Dermis microvascular lymphatic vessel endothelial cell (primary cell): ENCODE data around the gene SLC51B. TPM values are rescaled to one million over a fixed set of nuclear protein-coding genes. Genes with fewer than 3 reads are reported as not detected.
"Not testable (repeated sequence)": the region's sequence is repeated elsewhere in the genome, so short reads cannot be mapped to it uniquely, and the experiment has no call there.

ENCODE experiments used
- DNase-seq, 2 donors: peaks; one replicate each; pipeline versions ENCODE4 v3.0.0 to v3.0.0-alpha.2; 2010; ENCODE audit warnings: low read depth in 2 of 2
- total RNA-seq: library from RNA; depleted of rRNA; stranded (reverse); fragments of >200 nt; gene quantifications from 2 replicates; pipeline ENCODE4 v1.2.1, GENCODE V29; 2014

Gene SLC51B
- not detected in 2 replicates for total RNA-seq

DNA sequence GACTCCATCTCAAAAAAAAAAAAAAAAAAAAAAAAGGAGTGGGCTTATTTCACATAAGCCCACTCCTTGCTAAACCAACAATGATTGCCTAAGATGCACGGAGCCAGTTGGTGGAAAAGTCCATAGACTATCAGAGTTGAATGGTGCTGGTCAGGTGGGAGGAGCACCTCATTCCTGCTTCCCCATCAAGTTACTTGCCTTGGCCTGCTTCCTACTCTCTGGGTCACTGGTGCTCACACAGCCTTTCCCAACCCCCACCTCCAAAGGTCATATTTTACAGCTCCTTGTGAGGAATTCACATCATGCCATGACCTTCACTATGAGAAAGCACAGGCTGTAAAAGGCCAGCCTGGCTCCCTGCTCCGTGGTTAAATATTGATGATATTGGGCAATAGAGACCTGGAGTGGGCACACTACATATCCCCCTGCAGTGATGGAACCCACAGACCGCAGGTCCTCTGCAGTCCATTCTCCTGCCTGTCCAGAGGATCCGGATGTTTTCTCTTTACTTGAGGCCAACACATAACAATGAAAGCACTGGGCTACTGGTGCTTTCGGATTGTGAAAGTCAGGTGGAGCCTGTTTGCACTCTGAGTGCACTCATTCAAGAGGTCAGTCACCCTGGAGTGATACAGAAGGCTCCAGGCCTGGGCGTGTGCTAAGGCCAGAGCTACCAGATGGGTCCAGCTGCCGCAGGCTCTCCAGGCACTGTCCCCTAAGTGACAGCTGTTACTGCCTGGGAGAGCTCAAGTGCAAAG is at the start of gene SLC51B:
TSS of gene SLC51B (plus strand) at position 664 of the 758 bp plus-strand sequence. CDS start 4,618 bp downstream, outside the sequence.
- DNase-seq, result no peak

DNA sequence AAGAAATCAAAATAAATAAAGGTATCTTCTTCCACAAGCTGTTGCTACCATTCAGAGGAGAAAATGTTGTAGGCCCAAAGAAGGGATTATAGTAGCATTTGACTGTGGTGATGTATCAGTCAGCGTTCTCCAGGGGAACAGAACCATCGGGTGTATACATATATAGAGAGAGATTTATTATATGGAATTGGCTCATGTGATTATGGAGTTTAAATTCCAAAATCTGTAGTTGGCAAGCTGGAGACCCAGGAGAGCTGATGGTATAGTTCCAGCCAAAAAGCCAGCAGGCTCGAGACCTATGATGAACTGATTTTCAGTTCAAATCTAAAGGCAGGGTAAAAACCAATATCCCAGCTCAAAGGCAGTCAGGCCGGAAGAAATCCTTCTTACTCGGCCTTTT is 48.1 kb upstream of the SLC51B start:
- DNase-seq, result no peak

DNA sequence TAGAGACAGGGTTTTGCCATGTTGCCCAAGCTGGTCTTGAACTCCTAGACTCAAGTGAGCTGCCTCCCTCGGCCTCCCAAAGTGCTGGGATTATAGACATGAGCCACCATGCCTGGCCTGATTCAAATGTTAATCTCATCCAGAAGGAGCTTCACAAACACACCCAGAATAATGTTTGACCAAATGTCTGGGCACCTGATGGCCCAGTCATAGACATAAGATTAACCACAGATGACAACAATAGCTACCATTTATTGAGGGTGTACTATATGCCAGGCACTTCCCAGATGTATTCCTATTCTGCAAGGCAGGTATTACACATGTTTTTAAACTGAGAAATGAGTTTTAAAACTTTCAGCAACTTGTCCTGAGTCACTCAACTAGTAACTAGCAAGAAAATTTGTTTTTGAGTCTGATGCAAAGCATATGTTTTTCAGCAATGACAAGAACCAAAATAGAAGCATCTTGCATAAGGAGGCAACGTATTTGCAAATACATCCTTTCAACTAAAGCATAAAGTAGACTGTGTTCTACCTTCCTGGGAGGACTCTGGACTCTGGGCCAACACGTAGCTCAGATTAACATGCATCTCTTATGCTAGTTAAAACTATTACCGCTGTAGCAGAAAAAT is 47.3 kb upstream of the SLC51B start:
- DNase-seq, result no peak

DNA sequence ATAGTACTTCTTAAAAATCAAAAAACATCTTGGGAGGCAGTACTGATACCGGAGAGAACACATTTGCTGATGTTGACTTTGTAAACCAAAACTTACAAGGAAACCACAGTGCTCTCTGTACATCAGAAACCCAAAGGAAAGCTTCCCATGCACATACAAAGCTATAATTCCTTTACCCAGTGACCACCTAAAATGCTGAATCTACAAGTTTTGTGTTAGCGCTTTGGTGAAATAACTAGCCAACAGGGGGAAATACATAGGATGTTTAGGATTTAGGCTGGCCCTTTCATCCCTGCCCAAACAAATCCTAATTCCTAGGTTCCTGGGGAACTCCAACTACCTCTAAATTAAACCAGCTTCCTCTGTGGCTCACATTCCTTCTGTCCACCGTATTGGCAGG is 40.2 kb upstream of the SLC51B start:
- DNase-seq, result no peak

DNA sequence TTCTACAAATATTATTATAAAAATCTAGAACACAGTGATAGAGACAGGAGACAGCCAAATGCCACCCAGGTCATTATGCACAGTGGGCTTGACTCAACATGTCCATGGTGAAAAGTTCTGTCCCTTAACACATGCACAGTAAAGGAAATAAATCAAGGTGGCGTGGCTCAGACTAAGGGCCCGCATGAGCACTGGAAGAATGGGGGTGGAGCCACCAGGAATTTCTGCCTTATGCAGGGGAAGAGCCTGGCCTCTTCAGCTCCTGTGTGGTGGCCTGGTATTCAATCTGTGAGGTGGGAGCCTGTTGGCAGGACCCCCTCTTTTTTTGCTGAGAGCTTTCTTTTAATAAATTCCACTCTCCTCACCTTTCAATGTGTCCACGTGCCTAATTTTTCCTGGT is 38.3 kb upstream of the SLC51B start:
- DNase-seq, result no peak

DNA sequence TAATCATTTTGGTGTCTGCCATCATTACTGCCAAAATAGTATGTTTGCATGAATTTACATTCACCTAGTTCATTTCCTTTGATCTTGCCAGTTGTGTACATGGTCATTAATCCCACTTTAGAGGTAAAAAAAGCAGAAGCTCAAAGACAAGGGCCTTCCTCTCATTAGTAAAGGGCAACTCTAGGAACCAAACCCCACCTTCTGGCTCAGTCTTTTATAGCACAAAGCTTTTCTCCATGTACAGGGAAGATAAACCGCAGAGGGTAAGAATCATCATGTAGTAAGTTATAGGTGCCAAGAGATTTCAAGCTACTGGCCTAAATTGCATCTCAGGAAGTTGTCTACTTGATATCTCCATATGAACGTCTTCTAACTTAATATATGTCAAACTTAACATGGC is 36.2 kb upstream of the SLC51B start:
- DNase-seq, result no peak

DNA sequence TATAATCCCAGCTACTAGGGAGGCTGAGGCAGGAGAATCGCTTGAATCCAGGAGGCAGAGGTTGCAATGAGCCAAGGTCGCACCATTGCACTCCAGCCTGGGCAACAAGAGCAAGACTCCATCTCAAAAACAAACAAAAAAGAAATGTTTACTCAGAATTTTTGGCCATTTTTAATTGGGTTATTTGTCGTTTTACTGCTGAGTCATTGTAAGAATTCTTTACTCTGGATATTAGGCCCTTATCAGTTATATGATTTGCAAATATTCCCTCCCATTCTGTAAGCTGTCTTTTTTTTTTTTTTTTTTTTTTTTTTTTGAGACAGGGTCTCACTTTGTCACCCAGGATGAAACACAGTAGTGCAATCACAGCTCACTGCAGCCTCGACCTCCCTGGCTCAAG is 34.0 kb upstream of the SLC51B start:
- DNase-seq, result not testable (repeated sequence)

DNA sequence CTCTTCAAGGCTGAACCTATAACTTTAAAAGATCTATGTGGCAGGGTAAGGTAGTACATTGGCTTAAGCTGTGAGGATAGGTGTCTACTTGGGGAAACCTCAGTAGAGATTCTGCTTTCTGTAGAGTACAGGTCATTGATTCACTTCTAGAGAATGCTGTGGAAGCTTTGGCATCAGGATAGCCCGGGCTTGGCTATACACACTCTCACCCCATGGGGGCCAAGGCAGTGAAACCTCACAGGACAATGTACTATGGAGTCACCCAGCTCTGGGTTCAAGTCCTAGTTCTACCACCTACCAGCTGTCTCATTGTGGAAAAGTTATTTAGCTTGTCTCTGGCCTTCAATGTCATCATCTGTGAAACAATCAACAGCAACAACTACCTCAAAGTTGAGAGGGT is 24.8 kb upstream of the SLC51B start:
- no peak for DNase-seq

DNA sequence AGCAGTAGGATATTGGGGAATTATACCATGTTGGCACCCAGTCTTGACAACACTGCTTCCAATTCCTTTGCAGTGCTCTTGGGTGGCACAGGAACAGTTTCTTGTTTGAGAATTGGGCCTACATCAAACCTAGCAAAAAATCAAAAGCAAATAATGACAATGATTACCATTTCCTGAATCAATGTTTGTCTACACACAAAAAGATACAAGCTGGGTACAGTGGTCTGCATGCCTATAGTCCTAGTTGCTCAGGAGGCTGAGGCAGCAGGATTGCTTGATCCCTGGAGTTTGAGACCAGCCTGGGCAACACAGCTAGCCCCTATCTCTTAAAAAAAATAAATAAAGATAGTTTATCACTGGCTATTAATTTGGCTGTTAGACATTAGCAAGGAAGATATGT is 23.7 kb upstream of the SLC51B start:
- DNase-seq, result no peak

DNA sequence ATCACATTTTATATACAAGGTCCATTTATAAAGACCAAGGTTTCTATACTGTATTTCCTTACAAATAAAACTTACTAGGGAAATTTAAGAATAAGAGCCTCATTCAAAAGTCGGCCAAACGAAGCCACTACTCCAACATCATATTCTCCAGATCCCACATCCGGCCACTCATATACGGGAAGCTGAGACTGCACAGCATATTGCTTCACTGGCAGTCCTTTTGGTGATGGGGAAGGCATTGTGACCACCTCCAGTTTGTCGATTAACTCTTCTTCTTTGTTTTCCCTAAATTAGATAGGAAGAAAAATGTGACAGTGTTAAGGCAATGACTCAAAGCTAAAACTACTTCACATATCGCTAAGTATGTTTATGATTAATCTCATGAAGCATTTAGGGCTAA is 18.4 kb upstream of the SLC51B start:
- no peak for DNase-seq

DNA sequence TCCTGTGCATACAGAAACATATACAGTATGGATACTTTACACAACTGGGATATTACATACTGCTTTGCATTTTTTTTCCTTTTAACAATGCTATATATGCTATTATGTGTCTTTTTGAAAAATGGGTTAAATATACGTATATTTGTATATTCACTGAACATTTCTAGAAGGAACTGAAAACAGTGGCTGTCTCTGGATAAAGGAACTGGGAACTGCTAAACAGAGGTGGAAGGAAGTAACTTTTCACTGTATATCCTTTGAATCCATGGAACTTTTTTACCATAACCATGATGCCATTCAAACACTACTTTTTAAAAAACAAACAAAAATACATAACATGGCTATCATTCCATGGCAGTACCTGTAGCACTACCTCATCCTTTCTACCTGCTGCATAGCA is 17.6 kb upstream of the SLC51B start:
- no peak for DNase-seq

DNA sequence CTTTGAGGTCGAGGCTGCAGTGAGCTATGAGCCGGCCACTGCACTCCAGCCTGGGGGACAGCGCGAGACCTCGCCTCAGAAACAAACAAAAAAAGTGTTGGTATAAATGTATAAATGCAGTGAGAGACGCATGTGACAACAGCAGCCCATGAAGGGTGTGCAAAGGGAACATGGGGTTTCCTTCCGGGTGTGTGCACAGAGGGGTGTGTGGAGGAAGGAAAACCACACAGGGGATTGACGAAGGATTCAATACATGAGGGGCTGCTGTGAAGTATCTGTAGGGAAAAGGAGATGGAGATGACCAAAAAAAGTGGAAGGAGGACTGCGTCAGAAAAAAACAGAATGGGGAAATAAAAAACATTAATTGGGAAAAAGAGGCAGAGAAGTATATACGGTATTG is 16.8 kb upstream of the SLC51B start:
- DNase-seq, result no peak

DNA sequence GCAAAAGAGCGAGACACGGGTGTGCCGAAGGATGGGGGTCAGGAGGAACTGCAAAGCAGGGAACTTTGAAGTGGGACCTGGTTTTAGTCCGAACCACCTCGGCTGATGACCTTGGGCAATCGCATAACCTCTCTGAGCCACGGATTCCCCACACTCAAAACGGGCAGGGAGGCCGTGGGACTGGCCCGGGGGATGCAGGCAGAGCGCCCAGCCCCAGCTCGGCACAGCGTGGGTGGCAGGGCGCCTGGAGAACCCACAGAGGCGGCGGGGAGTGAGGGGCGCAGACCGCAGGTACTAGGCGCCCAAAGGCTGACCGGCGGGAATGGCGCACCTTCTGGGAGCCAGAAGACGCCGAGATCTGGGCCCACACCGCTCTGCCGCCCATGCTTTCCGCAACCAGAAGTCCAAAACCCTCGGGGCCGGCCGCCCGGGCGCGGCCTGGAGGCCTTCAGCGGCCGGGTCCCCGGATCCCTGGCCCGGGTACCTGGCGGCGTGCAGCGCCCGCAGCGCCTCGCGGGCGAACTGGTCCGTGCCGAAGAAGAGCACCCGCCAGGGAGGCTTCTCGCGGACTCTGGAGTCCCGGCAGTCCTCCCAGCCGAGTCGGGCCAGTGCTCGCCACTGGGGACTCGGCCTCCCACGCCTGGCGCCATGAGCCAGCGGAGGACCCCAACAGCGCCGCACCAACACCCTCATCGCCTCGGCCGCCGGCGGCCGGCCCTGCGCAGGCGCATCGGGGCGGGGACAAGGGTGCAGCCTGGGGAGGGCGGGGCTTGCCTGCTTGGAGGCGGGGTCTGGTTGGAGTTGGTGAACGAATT is 16.1 kb upstream of the SLC51B start, which contains the start of gene MTFMT:
TSS of gene MTFMT (minus strand) at position 719 of the 815 bp plus-strand sequence. CDS start at position 693, 26 bp downstream.
- DNase-seq, result peak; percentile 48 to 83

DNA sequence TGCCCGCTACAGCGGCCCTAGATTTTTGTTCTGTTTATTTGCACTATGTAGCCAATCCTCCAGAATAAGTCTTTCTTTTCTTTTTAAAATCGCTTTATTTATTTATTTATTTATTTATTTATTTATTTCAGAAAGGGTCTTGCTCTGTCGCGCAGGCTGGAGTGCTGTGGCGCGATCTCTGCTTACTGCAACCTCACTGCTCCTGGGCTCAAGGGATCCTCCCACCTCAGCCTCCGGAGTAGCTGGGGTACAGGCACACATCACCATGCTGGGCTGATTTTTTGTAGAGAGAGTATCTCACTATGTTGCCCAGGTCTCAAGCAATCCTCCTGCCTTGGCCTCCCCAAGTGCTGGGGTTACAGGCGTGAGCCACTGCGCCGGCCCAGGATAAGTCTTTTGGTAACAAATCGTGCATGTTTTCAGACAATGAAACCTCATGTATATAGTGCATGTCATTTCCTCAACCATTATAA is 15.4 kb upstream of the SLC51B start:
- no peak for DNase-seq

DNA sequence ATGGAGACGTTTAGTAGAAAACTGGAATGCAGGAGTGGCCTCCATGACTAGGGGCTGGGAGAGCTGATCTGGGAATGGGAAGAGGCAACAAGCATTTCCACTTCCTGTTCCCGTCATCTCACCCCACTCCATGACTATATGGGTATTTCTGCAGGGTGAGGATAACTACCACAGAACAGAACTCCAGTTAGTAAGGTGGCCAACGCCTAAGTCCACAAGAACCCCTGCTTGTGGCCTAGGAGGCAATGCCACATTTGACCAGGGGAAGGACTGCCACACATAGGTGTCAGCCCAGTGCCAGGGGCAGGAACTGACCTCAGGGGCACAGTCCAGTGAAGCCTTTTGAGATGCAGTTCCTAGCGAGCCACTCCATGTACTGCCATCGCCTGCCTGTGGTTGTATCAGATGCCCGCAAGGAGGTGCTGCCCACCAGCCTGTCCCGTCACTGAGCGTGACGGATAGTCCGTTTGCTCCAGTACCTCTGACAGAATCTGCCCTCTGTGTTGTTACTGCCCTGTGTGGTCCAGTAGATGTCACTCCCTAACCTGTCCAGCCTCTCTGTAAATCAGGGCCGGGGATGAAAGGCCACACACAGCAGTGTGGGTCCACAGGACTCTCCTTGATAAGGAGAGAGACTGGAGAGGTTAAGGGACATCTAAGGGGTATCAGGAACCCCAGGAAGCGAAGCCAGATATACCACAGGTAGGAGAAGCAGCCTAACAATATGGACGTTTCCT is 12.2 kb upstream of the SLC51B start:
- peak; percentile 73 to 85 for DNase-seq

DNA sequence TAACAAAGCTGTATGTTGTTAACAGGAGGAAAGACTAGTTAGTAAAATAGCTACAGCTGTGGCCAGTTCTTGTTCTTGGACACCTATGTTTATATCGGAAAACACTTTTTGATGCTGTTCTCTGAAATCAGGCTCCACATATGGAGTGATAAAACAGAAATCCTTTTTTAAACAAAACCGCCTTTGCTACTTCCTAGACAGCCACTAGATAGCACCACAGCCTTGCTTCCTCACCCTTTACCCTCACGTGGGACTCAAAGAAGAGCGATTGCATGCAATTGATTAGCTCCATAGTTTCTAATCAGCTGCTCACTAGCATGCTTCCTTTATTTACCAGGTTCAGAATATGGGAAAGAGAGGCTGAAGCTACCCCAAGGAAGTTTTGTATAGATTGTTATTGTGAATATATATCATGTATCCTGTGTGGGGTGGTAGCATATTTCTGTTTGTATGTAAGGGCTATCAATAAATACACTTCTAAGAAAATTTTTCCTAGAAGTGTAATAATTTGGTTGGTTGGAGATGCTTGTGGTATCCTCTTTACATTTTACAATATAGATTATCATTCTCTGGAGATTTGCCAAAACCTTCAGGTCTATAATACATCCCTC is 11.4 kb upstream of the SLC51B start:
- DNase-seq, result peak in 1 of 2 donors; percentile 43

DNA sequence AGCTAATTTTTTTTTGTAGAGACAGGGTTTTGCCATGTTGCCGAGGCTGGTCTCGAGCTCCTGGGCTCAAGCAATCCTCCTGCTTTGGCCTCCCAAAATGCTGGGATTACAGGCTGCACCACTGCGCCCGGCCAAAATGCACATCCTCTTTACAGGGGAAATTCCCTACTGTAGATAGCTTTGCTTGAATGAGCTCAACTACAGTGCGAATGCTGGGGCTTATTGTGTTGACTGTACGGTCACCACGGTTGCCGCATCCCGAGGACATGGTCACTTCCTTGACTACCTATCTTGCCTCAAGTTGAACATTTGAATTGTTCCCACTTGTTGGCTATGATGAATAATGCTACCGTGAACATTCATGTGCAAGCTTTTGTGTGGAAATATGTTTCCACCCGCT is 10.5 kb upstream of the SLC51B start:
- no peak for DNase-seq

DNA sequence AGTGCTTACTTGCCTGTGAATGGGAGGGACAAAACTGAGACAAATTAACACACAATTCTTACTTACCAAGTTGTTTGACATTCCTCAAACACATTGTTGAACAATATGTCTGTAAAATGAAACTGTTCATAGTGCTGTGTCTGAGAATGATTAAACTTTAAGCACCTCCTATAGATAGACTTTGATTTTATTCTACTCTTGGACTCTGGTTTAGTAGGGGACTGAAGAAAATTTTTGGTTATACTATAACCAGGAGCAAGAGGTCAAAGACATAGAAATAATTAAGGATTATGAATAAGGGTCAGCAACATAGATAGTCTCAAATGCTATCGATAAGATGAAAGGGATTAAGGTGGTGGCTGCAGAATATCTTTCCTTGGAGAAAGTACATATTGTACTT is 7.9 kb upstream of the SLC51B start:
- no peak for DNase-seq

DNA sequence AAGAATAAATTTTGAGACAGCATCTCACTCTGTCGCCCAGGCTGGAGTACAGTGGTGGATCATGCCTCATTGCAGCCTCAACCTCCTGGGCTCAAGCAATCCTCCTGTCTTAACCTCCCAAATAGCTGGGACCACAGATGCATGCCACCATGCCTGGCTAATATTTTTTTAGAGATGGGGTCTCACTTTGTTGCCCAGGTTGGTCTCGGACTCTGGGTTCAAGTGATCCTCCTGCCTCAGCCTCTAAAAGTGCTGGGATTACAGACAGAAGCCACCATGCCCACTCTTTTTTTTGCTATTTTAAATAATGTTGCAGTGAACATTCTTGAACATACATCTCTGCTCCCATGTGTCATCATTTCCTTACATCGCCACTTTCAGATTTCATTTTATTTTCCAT is 6.8 kb upstream of the SLC51B start:
- DNase-seq, result no peak

DNA sequence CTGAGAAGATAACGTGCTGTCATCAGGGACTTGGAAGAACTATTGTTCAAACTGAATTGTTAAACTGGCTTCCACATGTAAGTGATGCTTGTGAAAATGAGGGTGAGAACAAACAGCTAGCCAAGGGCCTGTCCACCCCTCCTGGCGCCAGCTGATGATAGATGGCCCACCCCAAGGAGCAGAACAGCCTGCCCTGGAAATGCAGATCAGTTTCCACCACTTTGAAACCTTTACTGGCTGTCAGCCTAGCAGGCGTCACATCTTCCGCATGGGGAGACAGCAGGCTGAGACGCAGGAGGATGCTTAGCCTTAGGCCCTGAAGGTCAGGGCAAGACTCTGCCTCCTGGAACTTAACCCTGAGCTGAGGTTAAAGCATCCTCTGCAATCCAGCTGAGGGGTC is 6.4 kb upstream of the SLC51B start:
- DNase-seq, result no peak

DNA sequence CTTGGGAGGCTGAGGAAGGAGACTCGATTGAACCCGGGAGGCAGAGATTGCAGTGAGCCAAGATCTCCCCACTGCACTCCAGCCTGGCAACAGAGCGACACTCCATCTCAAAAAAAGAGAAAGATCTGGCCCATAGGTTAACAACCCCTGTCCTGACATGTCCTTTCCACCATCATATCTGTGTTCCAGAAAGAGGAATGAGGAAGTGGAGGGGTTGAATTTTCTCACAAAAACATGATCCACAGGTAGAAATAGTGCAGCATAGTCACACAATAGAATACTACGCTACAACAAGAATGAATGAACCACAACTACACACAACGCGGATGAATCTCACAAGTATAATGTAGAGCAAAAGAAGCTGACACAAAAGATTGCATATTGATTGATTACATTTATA is 4.7 kb upstream of the SLC51B start:
- DNase-seq, result no peak
